Vagina (tissue), 2 donors: ENCODE data around the gene ACP3.

ENCODE experiments used
- POLR2AphosphoS5 ChIP-seq, 2 donors: sonication (generic); formaldehyde crosslinking; IDR thresholded peaks; one replicate each; pipeline ENCODE4 v1.9.0; 2017; ENCODE audit warnings: antibody characterized with exemption in 2 of 2, mild to moderate bottlenecking in 2 of 2, low read depth in 1 of 2; ENCODE audit not compliant: insufficient read depth in 1 of 2
- TF ChIP-seq, protein P1 (sequence below), 3 experiments: fragments of 450-650 bp in 2 of 3; fragments of 200-600 bp in 1 of 3; sonication (generic) in 1 of 3; IDR thresholded peaks; one replicate each; pipeline ENCODE4 v1.5.1; 2017 to 2019; ENCODE audit warnings: antibody characterized with exemption in 3 of 3, mild to moderate bottlenecking in 2 of 3, moderate library complexity in 2 of 3

DNA sequence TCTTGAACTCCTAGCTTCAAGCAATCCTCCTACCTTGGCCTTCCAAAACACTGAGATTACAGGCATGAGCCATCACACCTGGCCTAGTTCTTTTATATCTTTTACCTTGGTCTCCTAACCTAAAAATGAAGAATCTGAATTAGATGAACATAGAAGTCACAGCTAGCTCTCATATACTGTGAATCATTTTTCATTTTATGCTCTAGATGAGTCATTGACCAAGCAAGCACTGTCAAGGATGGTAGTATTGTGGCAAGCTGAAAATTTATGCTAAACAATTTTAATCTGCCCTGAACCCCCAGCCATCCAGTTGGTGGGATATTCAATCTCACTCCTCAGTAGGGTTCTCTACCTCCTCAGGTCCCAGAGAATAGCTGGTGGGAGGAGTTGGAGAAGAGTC, 51.8 kb downstream of the ACP3 start:
- TF ChIP-seq, protein P1, sequence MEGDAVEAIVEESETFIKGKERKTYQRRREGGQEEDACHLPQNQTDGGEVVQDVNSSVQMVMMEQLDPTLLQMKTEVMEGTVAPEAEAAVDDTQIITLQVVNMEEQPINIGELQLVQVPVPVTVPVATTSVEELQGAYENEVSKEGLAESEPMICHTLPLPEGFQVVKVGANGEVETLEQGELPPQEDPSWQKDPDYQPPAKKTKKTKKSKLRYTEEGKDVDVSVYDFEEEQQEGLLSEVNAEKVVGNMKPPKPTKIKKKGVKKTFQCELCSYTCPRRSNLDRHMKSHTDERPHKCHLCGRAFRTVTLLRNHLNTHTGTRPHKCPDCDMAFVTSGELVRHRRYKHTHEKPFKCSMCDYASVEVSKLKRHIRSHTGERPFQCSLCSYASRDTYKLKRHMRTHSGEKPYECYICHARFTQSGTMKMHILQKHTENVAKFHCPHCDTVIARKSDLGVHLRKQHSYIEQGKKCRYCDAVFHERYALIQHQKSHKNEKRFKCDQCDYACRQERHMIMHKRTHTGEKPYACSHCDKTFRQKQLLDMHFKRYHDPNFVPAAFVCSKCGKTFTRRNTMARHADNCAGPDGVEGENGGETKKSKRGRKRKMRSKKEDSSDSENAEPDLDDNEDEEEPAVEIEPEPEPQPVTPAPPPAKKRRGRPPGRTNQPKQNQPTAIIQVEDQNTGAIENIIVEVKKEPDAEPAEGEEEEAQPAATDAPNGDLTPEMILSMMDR (IDR thresholded peaks at IDR 0.05): no peak
- no peak for TF ChIP-seq POLR2AphosphoS5 (IDR thresholded peaks at IDR 0.05; ENCODE audit: insufficient read depth in 1 of 2, low read depth in 1 of 2)
